ENCODE results near the gene TMEM240.

DNA sequence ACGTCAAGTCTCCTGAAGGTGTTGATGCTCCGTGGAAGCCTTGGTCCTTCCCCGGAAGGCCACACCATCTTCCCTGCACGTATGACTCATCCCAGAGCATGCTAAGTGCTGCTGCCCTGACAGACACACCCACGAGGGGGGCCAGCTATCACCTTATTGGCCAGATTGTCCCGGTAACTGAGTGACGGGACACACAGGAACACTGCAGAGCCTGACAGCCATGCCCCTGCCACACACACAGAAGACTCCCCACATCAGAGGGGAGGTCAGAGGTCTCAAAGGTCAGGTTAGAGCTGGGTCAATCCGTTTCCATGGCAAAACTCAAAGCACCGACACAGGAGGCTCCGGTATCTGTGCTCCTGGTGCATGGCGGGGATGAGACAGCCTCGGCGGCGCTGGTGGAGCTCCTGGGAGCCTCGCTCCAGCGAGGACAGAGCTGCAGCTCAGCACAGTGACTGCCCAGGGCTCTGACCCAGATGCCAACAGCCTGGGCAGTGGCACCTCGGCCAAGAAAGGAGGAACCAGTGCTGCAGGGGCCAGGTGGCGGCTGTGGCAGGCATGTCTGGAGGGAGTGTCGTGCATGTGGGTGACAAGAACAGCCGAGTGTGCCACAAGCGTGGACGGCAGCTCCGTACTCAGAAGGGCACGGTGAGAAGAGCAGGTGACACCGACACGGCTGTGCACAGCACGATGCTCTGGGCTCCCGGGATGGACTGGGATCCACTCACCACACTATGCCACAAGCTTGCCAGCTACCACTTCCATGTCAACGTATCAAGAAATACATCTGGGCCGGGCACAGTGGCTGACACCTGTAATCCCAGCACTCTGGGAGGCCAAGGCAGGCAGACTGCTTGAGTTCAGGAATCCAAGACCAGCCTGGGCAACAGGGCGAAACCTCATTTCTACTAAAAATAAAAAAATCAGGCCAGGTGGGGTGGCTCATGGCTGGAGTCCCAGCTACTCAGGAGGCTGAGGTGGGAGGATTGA, 14.8 kb upstream of the TMEM240 start:
- TF ChIP-seq, protein P1, sequence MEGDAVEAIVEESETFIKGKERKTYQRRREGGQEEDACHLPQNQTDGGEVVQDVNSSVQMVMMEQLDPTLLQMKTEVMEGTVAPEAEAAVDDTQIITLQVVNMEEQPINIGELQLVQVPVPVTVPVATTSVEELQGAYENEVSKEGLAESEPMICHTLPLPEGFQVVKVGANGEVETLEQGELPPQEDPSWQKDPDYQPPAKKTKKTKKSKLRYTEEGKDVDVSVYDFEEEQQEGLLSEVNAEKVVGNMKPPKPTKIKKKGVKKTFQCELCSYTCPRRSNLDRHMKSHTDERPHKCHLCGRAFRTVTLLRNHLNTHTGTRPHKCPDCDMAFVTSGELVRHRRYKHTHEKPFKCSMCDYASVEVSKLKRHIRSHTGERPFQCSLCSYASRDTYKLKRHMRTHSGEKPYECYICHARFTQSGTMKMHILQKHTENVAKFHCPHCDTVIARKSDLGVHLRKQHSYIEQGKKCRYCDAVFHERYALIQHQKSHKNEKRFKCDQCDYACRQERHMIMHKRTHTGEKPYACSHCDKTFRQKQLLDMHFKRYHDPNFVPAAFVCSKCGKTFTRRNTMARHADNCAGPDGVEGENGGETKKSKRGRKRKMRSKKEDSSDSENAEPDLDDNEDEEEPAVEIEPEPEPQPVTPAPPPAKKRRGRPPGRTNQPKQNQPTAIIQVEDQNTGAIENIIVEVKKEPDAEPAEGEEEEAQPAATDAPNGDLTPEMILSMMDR (conservative IDR thresholded peaks at IDR 0.05; ENCODE audit: low read length): no peak
- TF ChIP-seq EZH2phosphoT487 (IDR thresholded peaks at IDR 0.05; ENCODE audit: borderline replicate concordance, low read depth, low read length): no peak
